GM19240 (cell line): ENCODE measurements around the gene PARP11.
A peak's percentile ranks its signal among the peaks of the same experiment; 100 is the strongest.

Experiments used
- DNase-seq: peaks from one replicate; pipeline ENCODE4 v3.0.0; 2011; ENCODE audit warnings: low spot score; ENCODE audit not compliant: insufficient read length

The PARP11 gene

DNA sequence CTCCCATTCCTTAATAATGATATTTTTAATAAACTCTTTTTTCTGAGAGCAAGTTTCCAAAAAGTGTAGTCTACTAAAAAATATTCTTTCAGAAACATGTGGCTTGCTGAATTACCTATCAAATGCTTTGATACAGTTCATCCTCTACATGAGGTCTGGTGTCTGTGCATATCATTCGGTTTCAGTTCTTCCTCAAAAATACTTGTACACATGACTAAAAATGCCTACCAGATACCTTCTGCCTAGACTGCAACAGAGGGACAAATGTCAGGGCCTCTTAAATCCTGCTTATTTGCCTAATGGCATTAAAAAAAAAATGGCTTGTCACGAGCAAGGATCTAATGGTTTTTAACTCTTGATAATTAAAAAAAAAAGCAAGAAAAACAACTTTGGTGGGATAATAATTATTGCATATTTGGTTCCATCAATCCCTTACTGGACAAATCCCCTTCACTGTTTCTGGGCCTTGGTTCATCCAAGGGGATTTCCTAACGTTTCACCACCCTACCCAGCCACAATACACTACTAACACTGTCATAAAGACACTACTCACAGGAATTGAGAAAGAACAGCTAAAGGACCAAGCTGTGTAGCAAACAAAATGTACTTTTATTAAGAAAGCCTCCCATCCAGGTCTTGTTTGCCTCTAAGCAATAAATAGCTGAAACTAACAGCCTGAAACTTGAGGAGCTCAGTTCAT, 45.7 kb downstream of the PARP11 start:
- no peak for DNase-seq

DNA sequence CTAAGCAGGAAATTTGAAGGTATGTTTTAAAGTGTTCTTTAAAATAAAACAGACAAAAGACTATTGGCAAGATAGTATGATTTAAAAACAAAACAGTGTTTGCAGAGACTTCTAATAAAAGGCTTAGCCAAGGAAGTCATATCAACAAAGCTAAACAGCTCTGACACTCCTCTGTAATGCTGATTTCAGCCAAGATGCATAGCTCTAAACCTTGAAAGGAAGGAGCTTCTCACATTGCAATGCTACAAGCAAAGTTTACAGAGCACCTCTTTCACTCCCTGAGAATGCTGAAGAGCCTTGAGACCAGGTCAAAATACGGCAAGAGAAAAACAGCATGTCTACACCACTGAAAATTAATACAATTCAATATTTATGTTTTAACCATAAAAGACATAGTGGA, 51.8 kb downstream of the PARP11 start:
- no peak for DNase-seq

DNA sequence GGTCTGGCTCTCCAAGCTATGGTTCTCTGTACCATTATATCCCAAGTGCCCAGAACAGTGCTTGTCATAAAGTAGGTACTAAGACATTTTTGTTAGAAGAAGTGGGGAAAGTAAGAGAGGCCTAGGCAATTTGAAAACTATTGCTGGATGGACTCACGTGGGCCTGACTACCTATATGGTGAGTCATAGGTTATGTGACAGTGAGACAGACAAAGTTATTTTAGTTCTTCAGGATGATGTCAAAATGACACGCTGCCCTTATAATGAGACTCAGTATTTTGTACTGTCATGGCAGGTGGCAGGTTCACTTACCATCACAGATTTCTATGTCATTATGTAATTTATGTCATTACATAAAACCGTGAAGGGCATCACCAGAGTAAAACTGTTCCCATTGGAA, 53.1 kb downstream of the PARP11 start:
- no peak for DNase-seq

DNA sequence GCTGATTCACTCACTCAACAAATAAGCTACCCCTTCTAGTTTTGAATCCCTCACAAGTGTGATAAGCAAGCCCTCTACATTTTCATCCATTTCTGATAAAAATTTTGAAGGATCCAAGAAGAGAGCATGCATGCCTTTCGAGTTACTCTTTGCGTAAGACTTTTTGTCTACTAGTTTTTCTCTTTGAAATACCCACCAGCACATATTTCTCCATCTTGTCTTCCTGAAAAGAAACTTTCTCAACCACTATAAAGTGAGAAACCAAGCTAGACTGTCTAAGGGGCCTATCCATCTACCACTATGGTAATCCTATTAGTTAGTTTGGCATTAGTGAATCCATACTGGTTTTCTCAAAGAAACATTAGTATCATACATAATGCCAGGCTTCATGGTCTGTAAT, 56.9 kb downstream of the PARP11 start:
- no peak for DNase-seq

DNA sequence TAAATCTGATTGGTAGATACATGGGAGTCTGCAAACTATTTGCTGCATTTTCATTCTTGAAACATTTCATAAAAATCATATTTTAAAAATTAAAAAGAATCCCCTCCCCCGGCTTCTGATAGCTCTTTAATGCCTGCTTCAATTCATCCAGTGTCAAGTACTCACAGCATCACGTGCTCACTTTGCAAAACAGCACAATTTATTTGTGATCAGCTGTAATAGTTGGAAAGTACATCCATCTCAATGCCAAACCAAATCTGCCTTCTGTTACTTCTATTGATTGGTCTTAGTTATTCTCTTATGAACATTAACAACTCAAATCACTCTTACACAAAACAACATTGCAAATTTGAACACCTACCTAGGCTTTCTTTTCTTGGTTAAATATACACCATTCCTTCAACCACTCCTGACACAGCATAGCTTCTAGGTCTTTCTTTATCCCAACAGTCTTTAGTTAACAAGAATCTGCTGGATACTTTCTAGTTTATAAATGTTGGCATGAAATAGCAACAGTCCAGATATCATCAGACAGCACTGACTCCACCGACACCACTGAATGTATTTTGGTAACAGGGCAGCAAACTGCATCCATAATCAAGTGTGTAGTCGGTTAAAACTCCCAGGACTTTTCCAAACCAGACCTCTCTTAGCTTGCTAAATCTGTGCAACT, 58.0 kb downstream of the PARP11 start:
- no peak for DNase-seq

DNA sequence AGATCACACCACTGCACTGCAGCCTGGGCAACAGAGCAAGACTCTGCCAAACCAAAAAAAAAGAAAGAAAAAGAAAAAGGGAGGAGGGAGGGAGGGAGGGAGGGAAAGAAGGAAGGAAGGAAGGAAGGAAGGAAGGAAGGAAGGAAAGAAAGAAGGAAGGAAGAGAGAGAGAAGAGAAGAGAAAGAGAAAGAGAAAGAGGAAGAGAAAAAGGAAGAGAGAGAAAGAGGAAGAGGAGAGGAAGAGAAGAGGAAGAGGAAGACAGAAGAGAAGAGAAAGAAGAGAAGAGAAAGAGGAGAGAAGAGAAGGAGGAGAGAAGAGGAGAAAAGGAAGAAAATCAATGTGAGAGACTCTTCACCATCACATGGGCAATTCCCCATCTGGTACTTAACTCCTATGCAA, 62.7 kb downstream of the PARP11 start:
- no peak for DNase-seq

DNA sequence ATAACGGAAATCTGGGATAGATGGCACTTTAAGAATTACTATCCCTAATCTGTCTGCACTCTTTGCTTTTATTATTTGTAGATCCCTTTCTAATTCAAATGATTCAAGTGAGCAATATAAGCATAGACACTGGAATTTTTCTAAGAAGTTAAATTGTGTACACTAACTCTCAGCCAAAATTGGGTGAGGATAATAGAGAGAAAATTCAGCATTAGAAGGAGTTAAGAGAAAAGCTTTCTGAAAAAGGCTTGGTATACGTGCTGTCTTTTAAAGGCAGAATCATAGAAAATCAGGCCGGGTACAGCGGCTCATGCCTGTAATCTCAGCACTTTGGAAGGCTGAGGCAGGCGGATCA, 63.2 kb downstream of the PARP11 start:
- no peak for DNase-seq

DNA sequence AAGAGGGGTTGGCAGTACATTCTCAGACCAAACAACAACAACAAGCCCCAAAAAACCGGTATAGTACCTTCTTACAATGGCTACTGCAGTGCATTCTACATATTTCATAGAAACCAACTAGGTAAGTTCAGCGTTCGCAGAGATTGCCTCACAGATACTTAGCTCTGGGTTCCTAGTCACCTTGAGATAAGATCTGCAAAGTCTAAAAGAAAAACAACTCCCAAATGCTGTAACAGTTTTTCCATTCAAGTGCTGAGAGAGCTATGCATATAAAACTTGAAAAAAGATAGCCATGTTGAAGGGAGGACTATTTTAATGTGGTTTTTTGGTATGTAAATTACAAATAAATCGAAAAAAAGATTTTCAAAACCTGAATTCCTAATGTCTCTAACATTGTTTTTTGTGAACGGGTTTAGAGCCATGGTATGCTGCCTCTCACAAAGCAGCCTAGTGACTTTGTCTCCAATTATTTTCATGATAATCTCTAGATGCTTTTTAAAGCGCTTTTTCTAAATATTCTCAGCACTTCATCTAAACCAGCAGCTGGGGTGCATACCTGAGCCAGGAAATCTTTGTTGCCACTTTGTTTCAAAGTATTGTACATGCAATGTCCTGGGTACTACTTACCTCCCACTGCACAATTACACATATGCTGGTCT, 63.7 kb downstream of the PARP11 start:
- DNase-seq, result no peak

DNA sequence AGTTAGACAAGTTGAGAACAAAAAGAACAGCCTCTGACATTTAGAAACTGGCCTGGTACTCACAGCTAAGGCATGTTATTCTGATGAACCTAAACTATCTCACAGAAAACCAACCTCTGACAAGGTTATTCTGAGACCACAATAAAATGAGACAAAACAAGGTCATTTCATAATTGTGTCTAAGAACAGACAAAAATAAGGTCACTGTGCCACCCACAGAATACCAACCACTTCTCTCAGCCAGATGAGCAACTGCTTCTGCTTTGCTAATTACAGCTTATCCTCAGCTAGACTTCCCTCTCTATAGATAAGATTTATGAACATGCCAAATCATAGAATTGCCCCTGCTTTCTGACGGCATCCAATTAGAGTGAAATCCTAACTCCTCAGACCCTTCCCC, 68.1 kb downstream of the PARP11 start:
- no peak for DNase-seq

DNA sequence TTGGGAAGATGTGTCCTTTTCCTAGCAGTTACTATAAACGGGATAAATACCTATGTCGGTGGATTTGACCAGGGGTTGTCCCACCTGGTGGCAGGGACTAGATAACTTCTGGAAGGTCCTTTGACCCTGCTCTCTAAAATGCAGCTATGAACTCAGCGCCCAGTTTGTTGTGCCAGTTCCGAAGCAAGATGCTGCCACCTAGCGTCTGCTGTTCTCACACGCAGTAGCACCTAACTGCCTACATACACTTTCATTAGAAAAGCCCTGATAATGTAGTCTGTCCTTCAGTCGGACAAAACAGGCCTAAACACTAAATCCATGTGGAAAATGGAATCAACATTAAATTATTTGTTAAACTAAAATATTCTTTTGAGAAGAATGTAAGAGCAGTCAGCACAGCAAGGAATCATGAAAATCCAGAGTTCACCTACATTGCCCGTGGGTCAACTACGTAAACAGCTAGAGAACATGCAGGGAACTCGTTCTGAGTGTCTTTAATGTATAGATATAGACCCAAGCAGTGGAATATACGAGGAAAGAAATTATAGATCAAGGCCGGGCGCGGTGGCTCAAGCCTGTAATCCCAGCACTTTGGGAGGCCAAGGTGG, 69.2 kb downstream of the PARP11 start:
- peak; percentile 29 for DNase-seq

DNA sequence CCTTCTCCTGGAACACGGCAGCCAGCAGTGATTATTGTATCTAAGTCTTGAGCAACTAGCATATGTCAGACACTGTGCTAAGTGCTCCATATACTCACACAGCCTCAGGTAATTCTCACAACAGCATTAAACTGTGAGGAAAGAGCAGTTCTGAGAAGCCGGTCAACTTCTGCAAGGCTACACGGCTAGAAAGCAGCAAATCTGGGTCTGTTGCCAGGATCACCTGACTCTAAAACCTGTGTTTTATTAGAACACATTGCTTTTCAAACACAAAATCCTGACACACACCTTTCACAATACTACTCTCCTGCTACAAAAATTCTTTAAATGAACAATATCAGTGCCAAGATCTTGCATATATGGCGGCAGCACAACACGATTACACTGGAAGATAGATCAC, 70.5 kb downstream of the PARP11 start:
- no peak for DNase-seq

DNA sequence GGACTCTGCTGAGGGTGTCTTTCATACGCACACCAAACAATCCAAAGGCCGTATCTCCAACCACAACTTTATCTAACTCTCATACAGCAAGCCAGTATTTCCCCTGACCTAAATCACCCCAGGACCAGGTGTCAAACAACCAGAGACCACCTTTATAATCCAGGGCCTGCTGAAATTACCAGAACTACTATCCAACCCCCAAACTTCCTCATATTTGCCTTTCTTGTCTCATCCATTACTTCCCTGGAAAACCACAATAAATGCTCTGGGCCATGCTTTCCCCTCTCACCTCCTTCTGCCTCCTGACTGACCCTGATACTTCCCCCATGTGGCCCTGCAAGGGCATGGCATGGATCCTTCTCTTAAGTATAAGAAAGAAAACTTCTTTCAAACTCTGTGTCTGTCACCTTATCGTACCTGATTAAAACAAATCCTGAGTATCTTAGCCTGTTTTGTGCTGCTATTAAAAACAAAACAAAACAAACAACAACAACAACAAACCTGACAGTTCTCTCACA, 75.6 kb downstream of the PARP11 start:
- DNase-seq, result no peak

DNA sequence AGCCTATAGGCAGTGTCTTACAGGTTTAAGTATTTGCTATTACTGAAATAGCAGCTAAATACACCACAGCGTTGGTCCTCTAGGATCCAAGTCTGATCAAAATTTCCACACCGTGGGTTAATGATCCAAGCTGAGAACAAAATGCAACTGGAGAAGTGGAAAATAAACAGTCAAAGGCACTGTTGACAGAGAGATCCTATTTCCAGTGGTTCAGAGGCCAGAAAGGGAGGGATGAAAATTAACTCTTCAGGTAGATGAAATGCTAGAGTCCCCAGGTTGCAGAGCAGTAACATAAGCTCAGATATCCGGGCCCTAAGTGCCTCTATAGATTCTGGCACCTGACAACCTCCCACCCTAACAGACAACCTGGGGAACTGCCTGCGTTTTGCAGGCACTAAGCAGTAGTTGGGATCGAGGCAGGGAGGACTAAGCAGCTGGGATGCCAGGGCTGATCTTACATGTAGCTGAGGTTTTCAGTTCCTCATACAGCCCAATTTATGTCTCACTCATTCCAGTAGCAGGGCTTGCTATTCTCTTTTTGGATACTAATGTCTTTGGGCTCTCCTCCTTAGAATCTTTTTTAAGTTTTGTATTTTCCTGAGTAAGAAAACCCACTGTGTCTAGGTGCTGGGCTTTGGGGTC, 77.6 kb downstream of the PARP11 start:
- DNase-seq, result no peak

DNA sequence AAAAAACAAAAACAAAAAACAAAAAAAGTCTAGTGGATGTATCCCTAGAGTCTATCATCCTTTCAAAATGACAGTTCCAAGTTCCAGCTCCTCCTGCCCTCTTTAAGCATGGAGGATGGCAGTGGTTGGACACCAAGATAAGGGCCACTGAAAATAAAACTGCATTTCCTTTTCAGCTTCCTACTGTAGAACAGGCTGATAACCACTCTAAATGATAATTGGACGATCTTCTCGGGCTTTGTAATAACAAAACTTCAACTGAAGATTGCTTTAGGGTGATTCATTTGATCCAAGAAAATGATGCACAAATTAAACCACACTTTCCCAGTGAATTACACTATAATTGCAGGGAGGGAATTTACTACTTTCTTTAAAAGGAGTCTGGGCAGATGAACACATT, 78.1 kb downstream of the PARP11 start:
- no peak for DNase-seq

DNA sequence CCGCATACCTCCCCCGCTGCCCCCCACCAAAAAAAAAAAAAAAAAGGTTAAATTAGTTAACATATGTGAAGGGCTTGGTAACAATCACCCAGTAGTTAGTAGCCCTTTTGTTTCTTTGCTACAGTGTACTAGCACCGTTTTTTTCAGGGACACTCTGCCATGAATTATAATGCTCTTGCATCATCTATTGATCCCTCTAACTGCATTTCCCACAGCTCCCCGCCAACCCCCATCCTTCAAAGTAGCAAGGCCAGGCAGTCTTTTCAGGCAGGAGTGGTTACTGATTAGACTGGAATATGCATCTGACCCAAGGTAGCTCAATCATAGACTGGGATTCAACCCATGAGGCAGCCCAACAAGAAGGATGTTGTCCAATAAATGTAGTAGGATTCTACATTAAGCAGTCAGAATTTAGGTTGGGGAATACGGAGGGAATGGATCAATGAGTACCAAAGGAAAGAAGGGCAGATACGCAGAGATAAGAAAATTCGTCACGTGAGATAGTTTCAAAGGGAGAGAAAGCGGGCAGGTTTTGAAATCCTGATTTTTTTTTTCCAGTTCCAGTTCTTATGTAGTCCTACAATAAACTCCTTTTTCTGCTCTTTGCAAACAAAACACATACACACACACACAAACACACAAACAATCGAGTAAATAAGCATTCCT, 80.4 kb downstream of the PARP11 start:
- no peak for DNase-seq

DNA sequence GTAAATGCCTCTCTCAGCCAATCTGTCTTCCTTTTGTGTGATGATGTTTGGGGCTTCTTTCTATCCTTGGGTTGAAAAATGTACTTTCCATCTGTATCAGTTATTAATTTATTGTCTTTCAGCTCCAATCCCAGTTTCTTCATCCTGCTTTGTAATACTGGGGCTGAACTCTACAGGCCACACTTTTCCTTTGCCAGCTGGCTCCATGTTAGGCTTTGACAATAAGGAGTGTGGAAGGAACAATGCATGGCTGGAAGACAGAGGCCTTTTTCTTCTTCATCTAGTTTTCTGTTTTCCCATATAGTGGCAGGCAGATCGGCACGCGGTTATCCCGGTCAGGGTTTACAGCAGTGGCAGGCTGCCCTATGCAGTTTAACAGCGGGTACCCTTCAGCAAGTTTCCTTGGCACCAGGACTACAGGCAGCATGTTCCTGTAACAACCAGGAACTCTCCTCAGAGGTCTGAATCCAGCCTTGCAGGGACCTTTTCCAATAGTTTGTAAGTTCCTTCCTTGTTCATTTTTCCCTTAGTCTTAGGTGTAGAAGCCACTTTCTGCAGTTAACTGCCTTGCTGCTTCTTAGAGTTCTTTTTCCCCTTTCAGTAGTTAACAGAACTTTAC, 81.8 kb downstream of the PARP11 start:
- DNase-seq, result no peak

DNA sequence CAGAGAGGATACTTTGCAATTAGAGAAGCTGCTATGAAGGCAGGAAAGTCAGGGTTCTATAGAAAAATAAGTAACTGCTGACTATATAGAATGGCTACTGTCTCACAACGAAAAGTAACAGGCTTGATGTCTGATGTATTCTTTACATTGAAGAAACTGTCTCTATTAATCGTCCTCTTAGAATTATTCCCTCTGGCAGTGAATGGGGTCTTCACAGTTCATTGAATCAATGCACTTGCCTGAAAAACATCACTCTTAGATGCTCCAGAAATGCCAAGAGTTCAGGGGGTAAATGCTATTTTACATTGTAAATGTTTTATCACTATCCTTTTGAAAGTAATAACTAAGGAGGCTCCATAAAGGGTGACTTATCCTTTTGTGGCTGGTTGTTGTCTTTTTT, 82.6 kb downstream of the PARP11 start:
- DNase-seq, result no peak

DNA sequence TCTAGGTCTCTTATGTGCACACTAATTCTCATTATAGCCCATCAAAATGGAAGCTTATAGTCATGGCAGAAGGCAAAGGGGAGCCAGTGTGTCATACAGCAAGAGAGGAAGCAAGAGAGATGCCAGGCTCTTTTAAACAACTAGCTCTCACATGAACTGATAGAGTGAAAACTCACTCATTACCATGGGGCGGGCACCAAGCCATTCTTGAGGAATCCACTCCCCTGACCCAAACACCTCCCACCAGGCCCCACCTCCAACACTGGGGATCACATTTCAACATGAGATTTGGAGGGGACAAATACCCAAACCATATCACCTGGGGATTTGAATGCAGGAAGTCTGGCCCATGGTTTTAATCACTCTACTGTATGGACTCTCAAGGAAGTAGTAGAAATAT, 83.4 kb downstream of the PARP11 start:
- no peak for DNase-seq

DNA sequence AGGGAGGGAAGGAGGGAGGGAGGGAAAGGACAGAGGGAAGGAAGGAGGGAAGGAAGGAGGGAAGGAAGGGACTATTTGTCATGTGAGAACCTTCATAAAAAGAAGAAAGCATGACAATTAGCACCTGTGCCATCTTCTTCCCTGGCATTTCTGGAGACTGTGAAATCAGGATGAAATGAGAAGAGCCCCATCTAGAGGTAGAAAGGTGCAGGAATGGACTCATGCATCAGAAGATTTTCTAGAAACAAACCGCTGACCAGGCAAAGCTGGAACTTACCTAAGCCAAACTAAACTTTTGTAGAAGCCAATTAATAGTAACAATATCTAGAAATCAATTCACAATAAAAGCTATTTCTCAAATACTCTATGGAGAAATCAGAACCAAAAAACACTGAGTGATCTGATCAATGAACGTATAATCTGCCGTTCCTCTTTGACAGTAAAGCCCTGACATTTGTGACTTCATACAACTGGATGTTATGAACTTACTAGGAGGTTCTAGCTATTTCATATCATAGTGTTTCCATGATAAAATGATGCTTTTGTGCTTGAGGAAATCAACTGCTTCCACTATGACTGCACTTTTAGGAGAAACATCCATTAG, 95.9 kb downstream of the PARP11 start:
- DNase-seq, result no peak

DNA sequence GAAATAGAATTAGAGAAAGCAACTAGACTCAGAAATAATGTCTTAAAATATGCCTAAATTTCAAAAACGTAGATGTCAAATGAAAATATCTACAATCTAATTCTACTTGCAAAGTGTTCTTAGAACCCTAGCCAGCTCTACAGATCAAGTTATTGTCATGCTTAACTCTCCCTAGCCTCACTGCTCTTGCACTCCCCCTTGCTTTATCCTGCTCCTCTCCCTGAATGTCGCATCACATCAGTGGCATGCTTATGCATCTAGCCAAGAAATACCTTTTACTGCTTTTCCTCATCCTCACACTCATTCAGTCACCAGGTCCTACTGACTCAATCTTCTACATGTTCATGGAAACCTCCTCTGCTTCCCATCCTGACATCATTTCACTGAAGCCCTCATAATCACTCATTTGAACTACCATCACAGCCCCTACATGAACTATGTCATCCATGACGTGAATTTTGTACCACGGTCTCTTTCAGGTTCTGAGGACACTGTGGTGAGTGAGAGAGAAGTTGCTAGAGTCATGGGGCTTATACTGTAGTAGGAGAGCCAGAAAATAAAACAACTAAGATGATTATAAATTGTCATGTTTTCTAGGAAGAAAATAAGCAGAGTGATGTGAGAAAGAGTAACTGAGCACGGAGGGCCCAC, 97.7 kb downstream of the PARP11 start:
- DNase-seq, result no peak
